Thoracic aorta (tissue), 2 donors: Measurements from ENCODE around the gene DSG3. TPM values are rescaled to one million over a fixed set of nuclear protein-coding genes. Genes with fewer than 3 reads are reported as not detected.

Source experiments
- ATAC-seq: fragments of 150-250 bp; one replicate; pipeline ENCODE4 v1.8.0; 2017; ENCODE audit warnings: low read depth; ENCODE audit not compliant: insufficient number of reproducible peaks, low FRiP score
- DNase-seq: peaks from one replicate; pipeline ENCODE4 v3.0.0-alpha.2; 2020; ENCODE audit warnings: low spot score
- H3K27ac ChIP-seq, 2 donors: fragments of 200-600 bp; sonication (generic); 1 replicate in 1 of 2; 2 replicates in 1 of 2; pipeline ENCODE4 v1.5.1; 2016; ENCODE audit warnings: mild to moderate bottlenecking in 2 of 2, moderate library complexity in 2 of 2
- H3K27me3 ChIP-seq: fragments of 200-600 bp; sonication (generic); replicated peaks from 2 replicates; pipeline ENCODE4 v1.6.0; 2016; ENCODE audit warnings: mild to moderate bottlenecking; ENCODE audit not compliant: insufficient read depth
- H3K36me3 ChIP-seq: fragments of 200-600 bp; sonication (generic); one replicate; pipeline ENCODE4 v1.5.1; 2016
- H3K4me1 ChIP-seq, 2 donors: fragments of 200-600 bp; sonication (generic); 1 replicate in 1 of 2; 2 replicates in 1 of 2; pipeline versions ENCODE4 v1.5.1 to v1.6.0; 2016; ENCODE audit warnings: low read depth in 2 of 2, mild to moderate bottlenecking in 1 of 2; ENCODE audit not compliant: control insufficient read depth in 1 of 2
- H3K4me3 ChIP-seq: fragments of 200-600 bp; sonication (generic); 2 replicates; pipeline ENCODE4 v1.5.1; 2016; ENCODE audit warnings: mild to moderate bottlenecking
- H3K9me3 ChIP-seq: fragments of 200-600 bp; sonication (generic); 2 replicates; pipeline ENCODE4 v1.5.1; 2016
- CTCF ChIP-seq: fragments of 200-600 bp; sonication (generic); IDR thresholded peaks from one replicate; pipeline ENCODE4 v1.5.1; 2019; ENCODE audit warnings: antibody characterized with exemption
- total RNA-seq, 2 donors: library from RNA; depleted of rRNA; stranded (reverse); fragments of >200 nt; gene quantifications; one replicate each; pipeline versions ENCODE4 v1.1.0 to v1.2.3, GENCODE V29; 2016

DSG3 gene
- total RNA-seq, 2 donors from 2014 or later, result 0.27 TPM; not detected in 1

- Histone ChIP-seq H3K4me3 (no peak overlapping the region), H3K27ac (no peak overlapping the region), H3K36me3 (no peaks in the 10 kb centered on the region), H3K4me1 (no peaks in the 10 kb centered on the region), H3K9me3 (no peaks in the 10 kb centered on the region), H3K27me3 (no peaks in the 10 kb centered on the region)
- DNase-seq (no peak), ATAC-seq (no peak)
- no peak for TF ChIP-seq CTCF
Observed at GRCh38 chr18:31402026-31402373, 45.5 kb upstream of the DSG3 start.

GRCh38 chr18:31403409-31403808, 44.1 kb upstream of the DSG3 start:
- Histone ChIP-seq H3K4me1 (no peaks in the 10 kb centered on the region), H3K27me3 (no peaks in the 10 kb centered on the region), H3K36me3 (no peaks in the 10 kb centered on the region), H3K27ac (no peak overlapping the region), H3K4me3 (no peak overlapping the region), H3K9me3 (no peaks in the 10 kb centered on the region)
- no peak for TF ChIP-seq CTCF
- DNase-seq (no peak), ATAC-seq (no peak)

DNA sequence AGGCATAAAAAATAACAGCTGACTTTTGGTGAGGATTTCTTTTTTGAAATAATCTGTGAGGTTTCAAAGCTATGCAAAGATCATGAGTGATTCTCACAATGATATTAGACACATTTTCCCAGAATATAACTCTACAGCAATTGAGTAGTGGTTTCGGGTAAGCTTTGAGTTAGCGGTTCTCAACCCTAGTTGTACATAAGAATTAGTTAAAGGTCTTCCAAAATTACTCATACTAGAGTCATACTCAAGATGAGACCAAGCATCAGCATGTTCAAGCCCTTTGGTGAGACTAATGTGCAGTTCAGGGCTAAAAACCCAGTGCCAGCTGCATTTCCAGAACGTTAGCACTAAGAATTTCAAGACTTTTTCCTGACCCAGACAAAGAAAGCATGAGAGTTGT, 39.9 kb upstream of the DSG3 start:
- DNase-seq (no peak), ATAC-seq (no peak)
- TF ChIP-seq CTCF, result no peak
- H3K27ac ChIP-seq, result no peak overlapping the region
- no peaks in the 10 kb centered on the region for H3K36me3 ChIP-seq
- no peaks in the 10 kb centered on the region for H3K27me3 ChIP-seq
- H3K4me3 ChIP-seq, result no peak overlapping the region
- H3K9me3 ChIP-seq, result no peaks in the 10 kb centered on the region
- no peaks in the 10 kb centered on the region for H3K4me1 ChIP-seq

DNA sequence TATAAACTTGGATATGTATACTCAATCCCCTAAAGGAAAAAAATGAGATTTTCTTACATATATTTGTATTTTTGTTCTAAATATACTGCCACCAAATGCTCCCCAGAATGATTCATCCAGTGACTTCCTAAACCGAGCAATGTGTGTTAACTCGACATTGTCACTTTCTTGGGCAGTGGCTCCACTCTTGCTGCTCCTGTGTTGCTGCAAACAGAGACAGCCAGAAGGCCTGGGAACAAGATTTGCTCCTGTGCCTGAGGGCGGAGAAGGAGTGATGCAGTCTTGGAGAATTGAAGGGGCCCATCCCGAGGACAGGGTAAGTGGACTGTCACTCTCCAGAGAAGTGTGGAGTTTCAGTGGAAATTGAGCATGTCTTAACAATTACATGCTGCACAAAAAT, 38.3 kb upstream of the DSG3 start:
- ATAC-seq (no peak), DNase-seq (no peak)
- no peak overlapping the region for H3K27ac ChIP-seq
- H3K36me3 ChIP-seq, result no peaks in the 10 kb centered on the region
- no peak for TF ChIP-seq CTCF
- H3K9me3 ChIP-seq, result no peaks in the 10 kb centered on the region
- H3K4me1 ChIP-seq, result no peaks in the 10 kb centered on the region
- H3K27me3 ChIP-seq, result no peaks in the 10 kb centered on the region
- no peak overlapping the region for H3K4me3 ChIP-seq

DNA sequence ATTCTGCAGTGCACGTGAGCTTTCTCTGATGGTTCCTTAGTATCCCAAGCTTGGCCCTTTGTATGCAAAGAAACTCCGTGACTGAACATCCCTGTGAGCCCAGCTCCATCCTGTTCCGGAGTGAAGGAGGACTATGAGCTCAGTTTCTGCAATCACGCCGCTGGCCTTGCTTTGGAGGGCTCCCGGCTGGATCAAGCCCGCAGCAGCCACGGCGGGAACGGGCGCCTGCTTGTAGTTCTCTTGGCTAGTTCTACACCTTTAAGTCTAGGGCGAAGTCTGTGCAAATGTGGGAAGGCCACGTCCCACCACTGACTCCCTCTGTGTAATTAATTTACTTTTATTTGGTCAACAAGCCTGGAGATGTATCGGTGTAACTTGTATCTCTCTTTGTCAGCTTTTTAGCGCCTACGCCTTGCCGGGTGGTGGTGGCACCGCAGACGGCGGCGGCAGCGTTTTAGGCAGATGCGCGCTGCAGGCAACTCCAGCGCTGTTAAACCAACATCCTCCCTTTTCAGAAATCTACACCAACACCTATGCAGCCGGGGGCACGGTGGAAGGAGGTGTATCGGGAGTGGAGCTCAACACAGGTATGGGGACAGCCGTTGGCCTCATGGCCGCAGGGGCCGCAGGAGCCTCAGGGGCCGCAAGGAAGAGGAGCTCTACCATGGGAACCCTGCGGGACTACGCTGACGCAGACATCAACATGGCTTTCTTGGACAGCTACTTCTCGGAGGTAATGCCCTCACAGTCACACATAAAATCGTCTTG, 36.6 kb upstream of the DSG3 start:
- Histone ChIP-seq H3K4me1 (no peaks in the 10 kb centered on the region), H3K4me3 (no peak overlapping the region), H3K36me3 (no peaks in the 10 kb centered on the region), H3K27me3 (no peaks in the 10 kb centered on the region), H3K9me3 (no peaks in the 10 kb centered on the region), H3K27ac (no peak overlapping the region)
- ATAC-seq (no peak), DNase-seq (no peak)
- TF ChIP-seq CTCF, result no peak
